ENCODE measurements around the gene NPAS3. TPM values are rescaled to one million over a fixed set of nuclear protein-coding genes. Genes with fewer than 3 reads are reported as not detected.

Gene NPAS3
- total and polyA plus RNA-seq, 2 of the 8 experiments (the other 6 are each of a cell fraction or from before 2014, with no cell fraction given): 0.11 to 0.60 TPM

- Histone ChIP-seq H4K20me1 (replicated peaks in 1 of 2; ENCODE audit: control insufficient read depth in 1 of 2, insufficient read depth in 2 of 2, low read length in 2 of 2) (no peaks in the 10 kb centered on the region), H3K9me3 (ENCODE audit: insufficient read depth in 2 of 2, low read depth in 1 of 2, low read length in 1 of 2) (no peaks in the 10 kb centered on the region), H2BK15ac (ENCODE audit: low read length) (no peak overlapping the region), H3K23me2 (ENCODE audit: low read depth, low read length) (no peaks in the 10 kb centered on the region), H4K8ac (ENCODE audit: extremely low read depth, insufficient read depth, low read length) (no peak overlapping the region), H3K27me3 (replicated peaks in 1 of 4; ENCODE audit: control insufficient read depth in 3 of 4, extremely low read depth in 1 of 4, insufficient read depth in 3 of 4, low read length in 3 of 4) (no peaks in the 10 kb centered on the region), H3K4me1 (replicated peaks in 1 of 4; ENCODE audit: control insufficient read depth in 3 of 4, insufficient read depth in 4 of 4, low read length in 3 of 4) (peaks cover 0 to 2% (median 0%) of the 10 kb centered on the region in 4 experiments; a peak in 1 of 7 replicates), H3K23ac (ENCODE audit: insufficient read length) (no peak overlapping the region), H2AK5ac (ENCODE audit: low read depth, low read length) (no peak overlapping the region), H3K18ac (ENCODE audit: extremely low read depth, low read length) (no peak overlapping the region), H2BK20ac (ENCODE audit: low read length) (no peak overlapping the region), H2BK5ac (ENCODE audit: low read depth, low read length) (no peak overlapping the region), H3K56ac (replicated peaks; ENCODE audit: insufficient read length, low read depth, low read length) (no peak overlapping the region), H4K5ac (ENCODE audit: insufficient read length, low read depth, low read length) (no peak overlapping the region), H2BK120ac (replicated peaks; ENCODE audit: low read depth, low read length) (no peak overlapping the region), H3K27ac (ENCODE audit: low read depth, low read length) (no peak overlapping the region), H3K79me2 (ENCODE audit: control insufficient read depth in 1 of 2, insufficient read depth in 2 of 2, low read length in 2 of 2) (no peaks in the 10 kb centered on the region), H3K4me2 (ENCODE audit: insufficient read depth in 1 of 2, low read depth in 2 of 2, low read length in 2 of 2) (no peak overlapping the region), H3K4me3 (ENCODE audit: extremely low read depth in 1 of 4, insufficient read depth in 2 of 4, low read depth in 3 of 4, low read length in 4 of 4) (no peak overlapping the region), H3K79me1 (ENCODE audit: low read depth, low read length) (no peaks in the 10 kb centered on the region), H2BK12ac (ENCODE audit: low read depth, low read length) (no peak overlapping the region), H4K91ac (replicated peaks; ENCODE audit: insufficient read length, low read length) (no peak overlapping the region), H3K36me3 (ENCODE audit: control insufficient read depth in 2 of 4, insufficient read depth in 4 of 4, low read length in 3 of 4) (no peaks in the 10 kb centered on the region), H3K14ac (ENCODE audit: insufficient read length) (no peak overlapping the region), H3K9ac (replicated peaks in 1 of 4; ENCODE audit: extremely low read depth in 1 of 4, low read depth in 3 of 4, low read length in 3 of 4) (no peak overlapping the region), H3K4ac (replicated peaks; ENCODE audit: insufficient read length, low read depth, low read length) (no peak overlapping the region), H2AFZ (ENCODE audit: low read length) (no peak overlapping the region)
- WGBS, 2 experiments (ENCODE audit: extremely low coverage in 1 of 2, insufficient coverage in 1 of 2, insufficient read length in 1 of 2, insufficient replicate concordance in 2 of 2, low coverage in 1 of 2, low lambda C conversion rate in 2 of 2, missing lambda C conversion rate in 1 of 2): 82% methylated on average over 8 of the region's 9 CpGs; no CpG with 5 or more reads in 1 of the 2 experiments
- ChIA-PET POLR2A (ENCODE audit: partially characterized antibody) (no interaction called here), CTCF (ENCODE audit: partially characterized antibody) (interaction anchor here (0.6 kb wide), 1 partner anchor 1577 kb away, joined by 3 read pairs; no protein-coding TSS in a partner anchor)
- FAIRE-seq (no peak), DNase-seq (ENCODE audit: low read depth in 1 of 2, low spot score in 2 of 2) (no peak)
- no peak for TF ChIP-seq SIRT6 (IDR thresholded peaks at IDR 0.05; ENCODE audit: low read length)
- no peak for TF ChIP-seq HDAC2 (IDR thresholded peaks at IDR 0.05; ENCODE audit: borderline replicate concordance in 1 of 2, low read depth in 2 of 2, low read length in 2 of 2)
Observed at GRCh38 chr14:33580231-33580749, 641.6 kb downstream of the NPAS3 start.

All from H1 (cell line).